Measurements from ENCODE around the gene CFAP74. TPM values are rescaled to one million over a fixed set of nuclear protein-coding genes. Genes with fewer than 3 reads are reported as not detected.
A peak's percentile ranks its signal among the peaks of the same experiment; 100 is the strongest.

Gene CFAP74
- total and polyA plus RNA-seq, 2 of the 13 experiments (the other 11 are each of a cell fraction or from before 2014, with no cell fraction given): 0.27 to 0.62 TPM

DNA sequence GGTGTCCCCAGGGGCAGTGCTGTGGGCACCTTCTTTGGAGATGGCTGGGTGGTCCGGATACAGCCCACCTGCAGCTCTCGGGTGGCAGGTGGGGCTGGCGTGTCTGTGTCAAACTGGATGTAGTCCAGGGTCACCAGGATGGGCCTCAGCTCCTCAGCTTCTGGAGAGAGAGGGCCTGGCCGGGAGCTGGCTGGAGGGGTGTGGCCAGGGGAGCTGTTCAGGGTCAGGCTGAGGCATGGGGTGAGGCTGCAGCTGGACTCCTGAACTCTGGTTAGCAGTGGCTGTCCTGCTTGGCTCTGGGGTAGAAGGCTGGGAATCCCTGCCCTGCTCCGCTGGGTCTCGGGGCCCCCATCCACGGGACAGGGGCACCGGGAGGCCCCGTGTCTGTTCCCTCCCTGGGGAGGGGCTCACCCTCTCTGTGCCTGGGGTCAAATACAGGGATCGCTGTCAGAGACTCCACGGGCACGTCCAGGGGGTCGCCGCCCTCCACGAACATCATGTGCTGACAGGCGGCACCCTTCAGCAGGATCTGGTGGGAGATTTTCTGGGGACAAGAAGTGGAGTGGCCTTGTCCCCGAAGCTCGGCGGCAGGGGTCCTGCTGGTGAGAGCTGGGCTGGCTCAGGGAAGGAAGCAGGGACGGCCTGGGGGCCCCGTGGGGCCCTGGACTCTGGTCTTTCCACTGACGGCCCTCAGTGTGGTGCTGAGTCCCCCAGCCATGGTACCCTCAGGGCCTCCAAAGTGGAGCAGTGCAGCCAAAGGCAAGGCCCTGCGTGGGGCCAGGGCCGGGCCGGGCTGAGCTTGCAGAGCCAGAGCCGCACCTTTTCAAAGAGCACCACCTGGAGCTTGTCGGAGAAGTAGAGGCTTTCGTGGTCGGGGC is 80.4 kb downstream of the CFAP74 start (continued):
- 0 out of 2 replicates have a peak, but pooled peaks have one; percentile 66 for TF ChIP-seq ZFP36L1 (CRISPR knock-in tag; IDR thresholded peaks at IDR 0.05)
- TF ChIP-seq SRY (CRISPR knock-in tag; IDR thresholded peaks at IDR 0.05): 0 out of 2 replicates have a peak, but pooled peaks have one; percentile 21
- no peak for TF ChIP-seq ZMYM3 (CRISPR knock-in tag; IDR thresholded peaks at IDR 0.05)
- no peak for TF ChIP-seq ZNF530 (CRISPR knock-in tag; IDR thresholded peaks at IDR 0.05; ENCODE audit: low read depth)
- TF ChIP-seq, protein P1, sequence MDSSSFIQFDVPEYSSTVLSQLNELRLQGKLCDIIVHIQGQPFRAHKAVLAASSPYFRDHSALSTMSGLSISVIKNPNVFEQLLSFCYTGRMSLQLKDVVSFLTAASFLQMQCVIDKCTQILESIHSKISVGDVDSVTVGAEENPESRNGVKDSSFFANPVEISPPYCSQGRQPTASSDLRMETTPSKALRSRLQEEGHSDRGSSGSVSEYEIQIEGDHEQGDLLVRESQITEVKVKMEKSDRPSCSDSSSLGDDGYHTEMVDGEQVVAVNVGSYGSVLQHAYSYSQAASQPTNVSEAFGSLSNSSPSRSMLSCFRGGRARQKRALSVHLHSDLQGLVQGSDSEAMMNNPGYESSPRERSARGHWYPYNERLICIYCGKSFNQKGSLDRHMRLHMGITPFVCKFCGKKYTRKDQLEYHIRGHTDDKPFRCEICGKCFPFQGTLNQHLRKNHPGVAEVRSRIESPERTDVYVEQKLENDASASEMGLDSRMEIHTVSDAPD (CRISPR knock-in tag; IDR thresholded peaks at IDR 0.05): peak; percentile 60; the same call in 1 of the 2 replicates
- TF ChIP-seq, protein P2, sequence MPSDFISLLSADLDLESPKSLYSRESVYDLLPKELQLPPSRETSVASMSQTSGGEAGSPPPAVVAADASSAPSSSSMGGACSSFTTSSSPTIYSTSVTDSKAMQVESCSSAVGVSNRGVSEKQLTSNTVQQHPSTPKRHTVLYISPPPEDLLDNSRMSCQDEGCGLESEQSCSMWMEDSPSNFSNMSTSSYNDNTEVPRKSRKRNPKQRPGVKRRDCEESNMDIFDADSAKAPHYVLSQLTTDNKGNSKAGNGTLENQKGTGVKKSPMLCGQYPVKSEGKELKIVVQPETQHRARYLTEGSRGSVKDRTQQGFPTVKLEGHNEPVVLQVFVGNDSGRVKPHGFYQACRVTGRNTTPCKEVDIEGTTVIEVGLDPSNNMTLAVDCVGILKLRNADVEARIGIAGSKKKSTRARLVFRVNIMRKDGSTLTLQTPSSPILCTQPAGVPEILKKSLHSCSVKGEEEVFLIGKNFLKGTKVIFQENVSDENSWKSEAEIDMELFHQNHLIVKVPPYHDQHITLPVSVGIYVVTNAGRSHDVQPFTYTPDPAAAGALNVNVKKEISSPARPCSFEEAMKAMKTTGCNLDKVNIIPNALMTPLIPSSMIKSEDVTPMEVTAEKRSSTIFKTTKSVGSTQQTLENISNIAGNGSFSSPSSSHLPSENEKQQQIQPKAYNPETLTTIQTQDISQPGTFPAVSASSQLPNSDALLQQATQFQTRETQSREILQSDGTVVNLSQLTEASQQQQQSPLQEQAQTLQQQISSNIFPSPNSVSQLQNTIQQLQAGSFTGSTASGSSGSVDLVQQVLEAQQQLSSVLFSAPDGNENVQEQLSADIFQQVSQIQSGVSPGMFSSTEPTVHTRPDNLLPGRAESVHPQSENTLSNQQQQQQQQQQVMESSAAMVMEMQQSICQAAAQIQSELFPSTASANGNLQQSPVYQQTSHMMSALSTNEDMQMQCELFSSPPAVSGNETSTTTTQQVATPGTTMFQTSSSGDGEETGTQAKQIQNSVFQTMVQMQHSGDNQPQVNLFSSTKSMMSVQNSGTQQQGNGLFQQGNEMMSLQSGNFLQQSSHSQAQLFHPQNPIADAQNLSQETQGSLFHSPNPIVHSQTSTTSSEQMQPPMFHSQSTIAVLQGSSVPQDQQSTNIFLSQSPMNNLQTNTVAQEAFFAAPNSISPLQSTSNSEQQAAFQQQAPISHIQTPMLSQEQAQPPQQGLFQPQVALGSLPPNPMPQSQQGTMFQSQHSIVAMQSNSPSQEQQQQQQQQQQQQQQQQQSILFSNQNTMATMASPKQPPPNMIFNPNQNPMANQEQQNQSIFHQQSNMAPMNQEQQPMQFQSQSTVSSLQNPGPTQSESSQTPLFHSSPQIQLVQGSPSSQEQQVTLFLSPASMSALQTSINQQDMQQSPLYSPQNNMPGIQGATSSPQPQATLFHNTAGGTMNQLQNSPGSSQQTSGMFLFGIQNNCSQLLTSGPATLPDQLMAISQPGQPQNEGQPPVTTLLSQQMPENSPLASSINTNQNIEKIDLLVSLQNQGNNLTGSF (CRISPR knock-in tag; IDR thresholded peaks at IDR 0.05): no peak
- TF ChIP-seq, protein P3, sequence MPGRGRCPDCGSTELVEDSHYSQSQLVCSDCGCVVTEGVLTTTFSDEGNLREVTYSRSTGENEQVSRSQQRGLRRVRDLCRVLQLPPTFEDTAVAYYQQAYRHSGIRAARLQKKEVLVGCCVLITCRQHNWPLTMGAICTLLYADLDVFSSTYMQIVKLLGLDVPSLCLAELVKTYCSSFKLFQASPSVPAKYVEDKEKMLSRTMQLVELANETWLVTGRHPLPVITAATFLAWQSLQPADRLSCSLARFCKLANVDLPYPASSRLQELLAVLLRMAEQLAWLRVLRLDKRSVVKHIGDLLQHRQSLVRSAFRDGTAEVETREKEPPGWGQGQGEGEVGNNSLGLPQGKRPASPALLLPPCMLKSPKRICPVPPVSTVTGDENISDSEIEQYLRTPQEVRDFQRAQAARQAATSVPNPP (CRISPR knock-in tag; IDR thresholded peaks at IDR 0.05): no peak
- no peak for TF ChIP-seq ZNF430 (CRISPR knock-in tag; IDR thresholded peaks at IDR 0.05)
- TF ChIP-seq ZNF75D (CRISPR knock-in tag; IDR thresholded peaks at IDR 0.05; ENCODE audit: borderline replicate concordance): no peak
- TF ChIP-seq ZNF782 (CRISPR knock-in tag; IDR thresholded peaks at IDR 0.05; ENCODE audit: borderline replicate concordance): no peak
- TF ChIP-seq ZNF263 (CRISPR knock-in tag; IDR thresholded peaks at IDR 0.05): peak; percentile 50; the same call in 1 of the 2 replicates
- no peak for TF ChIP-seq CHCHD3 (CRISPR knock-in tag; IDR thresholded peaks at IDR 0.05)
- no peak for TF ChIP-seq ELF1 (CRISPR knock-in tag; IDR thresholded peaks at IDR 0.05)
- no peak for TF ChIP-seq ZNF44 (CRISPR knock-in tag; IDR thresholded peaks at IDR 0.05)
- peak; percentile 55; the same call in 1 of the 2 replicates for TF ChIP-seq GABPB1 (CRISPR knock-in tag; IDR thresholded peaks at IDR 0.05)
- no peak for TF ChIP-seq ZMYM4 (CRISPR knock-in tag; IDR thresholded peaks at IDR 0.05)
- no peak for TF ChIP-seq KLF9 (CRISPR knock-in tag; IDR thresholded peaks at IDR 0.05; ENCODE audit: low read depth)
- TF ChIP-seq NFE2L1 (CRISPR knock-in tag; IDR thresholded peaks at IDR 0.05; ENCODE audit: borderline replicate concordance): no peak
- no peak for TF ChIP-seq MAFK (conservative IDR thresholded peaks at IDR 0.05 in 1 of 2, IDR thresholded peaks at IDR 0.05 in 1 of 2; ENCODE audit: low read length in 2 of 2)
- TF ChIP-seq RARG (CRISPR knock-in tag; IDR thresholded peaks at IDR 0.05; ENCODE audit: low read depth): no peak
- TF ChIP-seq SMYD3 (CRISPR knock-in tag; IDR thresholded peaks at IDR 0.05): no peak
- TF ChIP-seq, protein P4, sequence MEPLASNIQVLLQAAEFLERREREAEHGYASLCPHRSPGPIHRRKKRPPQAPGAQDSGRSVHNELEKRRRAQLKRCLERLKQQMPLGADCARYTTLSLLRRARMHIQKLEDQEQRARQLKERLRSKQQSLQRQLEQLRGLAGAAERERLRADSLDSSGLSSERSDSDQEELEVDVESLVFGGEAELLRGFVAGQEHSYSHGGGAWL (CRISPR knock-in tag; IDR thresholded peaks at IDR 0.05): peak; percentile 24; the same call in 1 of the 2 replicates

Data from HepG2 (cell line).